ENCODE results near the gene NFYC.
"Not testable (repeated sequence)": the region's sequence is repeated elsewhere in the genome, so short reads cannot be mapped to it uniquely, and the experiment has no call there.

Gene NFYC

GRCh38 chr1:40708750-40709099 is 17.2 kb downstream of the NFYC start:
- no peak for DNase-seq

GRCh38 chr1:40709100-40709801 is 17.7 kb downstream of the NFYC start:
- peak; percentile 89 for DNase-seq

- no peak for DNase-seq
Measured at GRCh38 chr1:40709802-40710278, 18.3 kb downstream of the NFYC start.

- peak; percentile 14 for DNase-seq
Measured at GRCh38 chr1:40710581-40711315, 19.2 kb downstream of the NFYC start.

- DNase-seq = no peak
Measured at GRCh38 chr1:40711465-40712404, 20.2 kb downstream of the NFYC start.

- DNase-seq = no peak
Measured at GRCh38 chr1:40712405-40712944, 21.0 kb downstream of the NFYC start.

GRCh38 chr1:40712997-40713396 is 21.5 kb downstream of the NFYC start:
- no peak for DNase-seq

- no peak for DNase-seq
Measured at GRCh38 chr1:40715491-40716059, 24.1 kb downstream of the NFYC start.

GRCh38 chr1:40717065-40717464 is 25.6 kb downstream of the NFYC start:
- DNase-seq = no peak

- no peak for DNase-seq
Measured at GRCh38 chr1:40717955-40718354, 26.5 kb downstream of the NFYC start.

GRCh38 chr1:40720493-40720892 is 29.0 kb downstream of the NFYC start:
- no peak for DNase-seq

GRCh38 chr1:40722622-40723021 is 31.1 kb downstream of the NFYC start:
- no peak for DNase-seq

- DNase-seq = no peak
Measured at GRCh38 chr1:40723196-40723955, 31.9 kb downstream of the NFYC start.

GRCh38 chr1:40727662-40728061 is 36.2 kb downstream of the NFYC start:
- DNase-seq = not testable (repeated sequence)

- DNase-seq = not testable (repeated sequence)
Measured at GRCh38 chr1:40729316-40729862, 37.9 kb downstream of the NFYC start.

GRCh38 chr1:40732756-40733301 is 41.3 kb downstream of the NFYC start:
- DNase-seq = no peak

- no peak for DNase-seq
Measured at GRCh38 chr1:40734882-40735628, 43.6 kb downstream of the NFYC start.

- peak; percentile 3 for DNase-seq
Measured at GRCh38 chr1:40736085-40736531, 44.6 kb downstream of the NFYC start.

- DNase-seq = no peak
Measured at GRCh38 chr1:40738831-40739230, 47.3 kb downstream of the NFYC start.

GRCh38 chr1:40739455-40740008 is 48.0 kb downstream of the NFYC start:
- no peak for DNase-seq

Data from retina (tissue), 1 donor.